ENCODE results near the gene RPL36. TPM values are rescaled to one million over a fixed set of nuclear protein-coding genes. Genes with fewer than 3 reads are reported as not detected.

Gene RPL36
- polyA plus RNA-seq, 3 donors, result 336 to 708 (median 627) TPM

DNA sequence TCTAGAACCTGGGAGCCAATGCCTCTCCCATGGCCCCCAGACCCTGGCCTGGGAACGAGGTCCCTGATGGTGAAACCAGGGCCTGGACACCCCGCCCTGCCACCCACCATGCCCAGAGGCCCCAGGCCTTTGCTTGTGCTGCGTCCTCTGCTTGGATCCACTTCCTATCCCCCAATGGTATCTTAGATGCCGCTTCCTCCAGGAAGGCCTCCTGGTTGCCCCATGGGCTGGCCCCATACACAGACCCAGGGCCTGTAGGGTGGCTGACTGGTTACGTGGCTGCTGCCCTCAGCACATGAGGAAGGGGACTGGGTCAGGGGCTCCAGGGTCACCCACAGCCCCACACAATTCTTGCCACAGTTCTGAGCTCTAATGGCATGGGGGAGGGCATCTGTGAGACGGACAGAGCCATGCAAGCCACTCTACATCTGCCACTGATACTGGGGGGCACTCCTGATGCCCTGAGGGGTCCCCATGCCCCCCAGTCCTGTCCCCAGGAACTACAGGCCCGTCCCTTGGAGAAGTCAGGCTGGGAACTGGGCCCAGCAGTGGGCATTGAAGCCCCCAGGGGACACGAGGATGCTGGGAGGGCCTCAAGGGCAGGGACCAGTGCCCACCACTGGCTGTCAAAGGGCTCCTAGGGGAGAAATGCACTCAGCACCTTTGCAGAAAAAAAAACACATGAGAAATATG lies 5.0 kb downstream of the RPL36 start:
- Histone ChIP-seq H3K4me1 (ENCODE audit: control insufficient read depth in 1 of 2, insufficient read depth in 2 of 2, low read length in 2 of 2) (peaks cover 13 to 20% of the 10 kb centered on the region in 2 donors), H3K9ac (ENCODE audit: insufficient read depth, low read length, poor library complexity, severe bottlenecking) (no peak overlapping the region), H3K27me3 (ENCODE audit: control insufficient read depth in 2 of 2, insufficient read depth in 2 of 2, low read length in 2 of 2) (no peaks in the 10 kb centered on the region), H3K9me3 (replicated peaks in 1 of 2; ENCODE audit: control insufficient read depth in 1 of 2, insufficient read depth in 1 of 2, low read length in 2 of 2) (no peaks in the 10 kb centered on the region), H2AFZ (ENCODE audit: insufficient read depth, low read depth, low read length, poor library complexity, severe bottlenecking) (no peak overlapping the region), H3K4me3 (replicated peaks in 1 of 3; ENCODE audit: low read depth in 2 of 3, low read length in 3 of 3) (no peak overlapping the region), H3K36me3 (replicated peaks in 1 of 2; ENCODE audit: control insufficient read depth in 1 of 2, insufficient read depth in 2 of 2, low read length in 2 of 2) (peaks cover 69 to 73% of the 10 kb centered on the region in 2 donors), H3K79me2 (ENCODE audit: insufficient read depth, low read length) (peaks cover 54% of the 10 kb centered on the region), H4K20me1 (ENCODE audit: insufficient read depth, low read length) (peaks cover 79% of the 10 kb centered on the region), H3K27ac (ENCODE audit: low read depth in 1 of 2, low read length in 2 of 2) (no peak overlapping the region), H3K4me2 (replicated peaks; ENCODE audit: extremely low read depth, low read length, poor library complexity, severe bottlenecking) (no peak overlapping the region)
- Mint-ChIP-seq H3K4me1 (peaks cover 19% of the 10 kb centered on the region), H3K27me3 (ENCODE audit: low read depth in 3 of 3) (peaks cover 0 to 1% (median 0%) of the 10 kb centered on the region in 3 donors), H3K9me3 (peaks cover 0 to 4% (median 0%) of the 10 kb centered on the region in 7 donors), H3K4me3 (no peak overlapping the region), H3K36me3 (peaks cover 37 to 64% of the 10 kb centered on the region in 2 donors), H3K27ac (no peak overlapping the region)
- no peak for DNase-seq
- TF ChIP-seq, protein P1, sequence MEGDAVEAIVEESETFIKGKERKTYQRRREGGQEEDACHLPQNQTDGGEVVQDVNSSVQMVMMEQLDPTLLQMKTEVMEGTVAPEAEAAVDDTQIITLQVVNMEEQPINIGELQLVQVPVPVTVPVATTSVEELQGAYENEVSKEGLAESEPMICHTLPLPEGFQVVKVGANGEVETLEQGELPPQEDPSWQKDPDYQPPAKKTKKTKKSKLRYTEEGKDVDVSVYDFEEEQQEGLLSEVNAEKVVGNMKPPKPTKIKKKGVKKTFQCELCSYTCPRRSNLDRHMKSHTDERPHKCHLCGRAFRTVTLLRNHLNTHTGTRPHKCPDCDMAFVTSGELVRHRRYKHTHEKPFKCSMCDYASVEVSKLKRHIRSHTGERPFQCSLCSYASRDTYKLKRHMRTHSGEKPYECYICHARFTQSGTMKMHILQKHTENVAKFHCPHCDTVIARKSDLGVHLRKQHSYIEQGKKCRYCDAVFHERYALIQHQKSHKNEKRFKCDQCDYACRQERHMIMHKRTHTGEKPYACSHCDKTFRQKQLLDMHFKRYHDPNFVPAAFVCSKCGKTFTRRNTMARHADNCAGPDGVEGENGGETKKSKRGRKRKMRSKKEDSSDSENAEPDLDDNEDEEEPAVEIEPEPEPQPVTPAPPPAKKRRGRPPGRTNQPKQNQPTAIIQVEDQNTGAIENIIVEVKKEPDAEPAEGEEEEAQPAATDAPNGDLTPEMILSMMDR (IDR thresholded peaks at IDR 0.05), result no peak
- WGBS (ENCODE audit: insufficient coverage), result 89% methylated on average over 7 of the region's 8 CpGs
- intact Hi-C loops (cut with micrococcal nuclease), result no loop called here

DNA sequence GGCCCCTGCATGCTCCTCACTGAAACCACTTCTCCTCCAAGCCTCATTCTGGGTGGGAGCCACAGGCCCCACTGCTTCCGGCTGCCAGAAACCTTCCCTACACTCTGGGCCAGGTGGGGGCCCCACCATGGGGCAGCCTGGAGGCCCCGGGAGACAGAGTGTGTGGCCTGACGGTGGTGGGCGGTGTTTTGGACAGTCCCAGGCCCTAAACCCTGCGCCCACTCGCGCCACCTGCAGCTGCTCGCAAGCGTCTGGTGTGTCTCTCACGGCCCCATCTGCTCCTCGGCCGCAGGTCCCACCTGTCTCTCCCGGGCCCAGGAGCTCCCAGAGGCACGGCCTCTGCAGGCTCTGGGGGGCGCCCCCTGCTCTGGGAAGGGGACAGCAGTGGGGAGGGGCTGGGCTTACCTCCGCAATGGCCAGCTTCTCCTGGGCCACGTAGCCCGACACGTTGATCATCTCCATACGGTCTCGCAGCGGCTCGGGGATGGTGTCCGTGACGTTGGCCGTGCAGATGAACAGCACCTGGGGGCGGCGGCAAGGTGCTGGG lies 5.6 kb downstream of the RPL36 start:
- intact Hi-C loops (cut with micrococcal nuclease), result no loop called here
- TF ChIP-seq, protein P1 (IDR thresholded peaks at IDR 0.05), result no peak
- Mint-ChIP-seq H3K27me3 (ENCODE audit: low read depth in 3 of 3) (peaks cover 0 to 1% (median 0%) of the 10 kb centered on the region in 3 donors), H3K36me3 (peaks cover 41 to 70% of the 10 kb centered on the region in 2 donors), H3K9me3 (peaks cover 0 to 2% (median 0%) of the 10 kb centered on the region in 7 donors), H3K4me3 (no peak overlapping the region), H3K27ac (no peak overlapping the region), H3K4me1 (peaks cover 16% of the 10 kb centered on the region)
- H3K9ac ChIP-seq (ENCODE audit: insufficient read depth, low read length, poor library complexity, severe bottlenecking), result no peak overlapping the region
- no peak overlapping the region for H3K4me2 ChIP-seq (replicated peaks; ENCODE audit: extremely low read depth, low read length, poor library complexity, severe bottlenecking)
- H3K9me3 ChIP-seq (replicated peaks in 1 of 2; ENCODE audit: control insufficient read depth in 1 of 2, insufficient read depth in 1 of 2, low read length in 2 of 2), result no peaks in the 10 kb centered on the region
- H3K4me3 ChIP-seq (replicated peaks in 1 of 3; ENCODE audit: low read depth in 2 of 3, low read length in 3 of 3), result no peak overlapping the region
- H3K36me3 ChIP-seq (replicated peaks in 1 of 2; ENCODE audit: control insufficient read depth in 1 of 2, insufficient read depth in 2 of 2, low read length in 2 of 2), result peaks cover 76 to 79% of the 10 kb centered on the region in 2 donors
- H3K27me3 ChIP-seq (ENCODE audit: control insufficient read depth in 2 of 2, insufficient read depth in 2 of 2, low read length in 2 of 2), result no peaks in the 10 kb centered on the region
- peaks cover 47% of the 10 kb centered on the region for H3K79me2 ChIP-seq (ENCODE audit: insufficient read depth, low read length)
- peaks cover 74% of the 10 kb centered on the region for H4K20me1 ChIP-seq (ENCODE audit: insufficient read depth, low read length)
- no peak overlapping the region for H3K27ac ChIP-seq (ENCODE audit: low read depth in 1 of 2, low read length in 2 of 2)
- H3K4me1 ChIP-seq (ENCODE audit: control insufficient read depth in 1 of 2, insufficient read depth in 2 of 2, low read length in 2 of 2), result peaks cover 9 to 16% of the 10 kb centered on the region in 2 donors
- no peak for DNase-seq
- no peak overlapping the region for H2AFZ ChIP-seq (ENCODE audit: insufficient read depth, low read depth, low read length, poor library complexity, severe bottlenecking)
- 96% methylated on average over 23 of the region's 28 CpGs for whole genome bisulfite sequencing (ENCODE audit: insufficient coverage)

Measured in CD14-positive monocyte (primary cell).